Activated T-cell treated with anti-CD3 and anti-CD28 coated beads, Interleukin-2, amount 50 U/mL, for 24 hours (primary cell): ENCODE results near the gene TOGARAM2.
"Not testable (repeated sequence)": the region's sequence is repeated elsewhere in the genome, so short reads cannot be mapped to it uniquely, and the experiment has no call there.

Experiments used
- DNase-seq: peaks from one replicate; pipeline ENCODE4 v3.0.0-alpha.2; 2020
- H3K27ac Mint-ChIP-seq: 2 replicates; pipeline ENCODE4 v1.8.0; 2020; ENCODE audit warnings: mild to moderate bottlenecking, mixed read lengths
- H3K27me3 Mint-ChIP-seq: 2 replicates; pipeline ENCODE4 v1.8.0; 2020; ENCODE audit warnings: mixed read lengths
- H3K36me3 Mint-ChIP-seq: 2 replicates; pipeline ENCODE4 v1.8.0; 2020; ENCODE audit warnings: low read depth, mixed read lengths
- H3K4me1 Mint-ChIP-seq: 2 replicates; pipeline ENCODE4 v1.8.0; 2020; ENCODE audit warnings: low read depth, mixed read lengths
- H3K4me3 Mint-ChIP-seq: 2 replicates; pipeline ENCODE4 v1.8.0; 2020; ENCODE audit warnings: mild to moderate bottlenecking, moderate library complexity, mixed read lengths
- H3K9me3 Mint-ChIP-seq: 2 replicates; pipeline ENCODE4 v1.8.0; 2020; ENCODE audit warnings: mixed read lengths

Gene TOGARAM2

DNA sequence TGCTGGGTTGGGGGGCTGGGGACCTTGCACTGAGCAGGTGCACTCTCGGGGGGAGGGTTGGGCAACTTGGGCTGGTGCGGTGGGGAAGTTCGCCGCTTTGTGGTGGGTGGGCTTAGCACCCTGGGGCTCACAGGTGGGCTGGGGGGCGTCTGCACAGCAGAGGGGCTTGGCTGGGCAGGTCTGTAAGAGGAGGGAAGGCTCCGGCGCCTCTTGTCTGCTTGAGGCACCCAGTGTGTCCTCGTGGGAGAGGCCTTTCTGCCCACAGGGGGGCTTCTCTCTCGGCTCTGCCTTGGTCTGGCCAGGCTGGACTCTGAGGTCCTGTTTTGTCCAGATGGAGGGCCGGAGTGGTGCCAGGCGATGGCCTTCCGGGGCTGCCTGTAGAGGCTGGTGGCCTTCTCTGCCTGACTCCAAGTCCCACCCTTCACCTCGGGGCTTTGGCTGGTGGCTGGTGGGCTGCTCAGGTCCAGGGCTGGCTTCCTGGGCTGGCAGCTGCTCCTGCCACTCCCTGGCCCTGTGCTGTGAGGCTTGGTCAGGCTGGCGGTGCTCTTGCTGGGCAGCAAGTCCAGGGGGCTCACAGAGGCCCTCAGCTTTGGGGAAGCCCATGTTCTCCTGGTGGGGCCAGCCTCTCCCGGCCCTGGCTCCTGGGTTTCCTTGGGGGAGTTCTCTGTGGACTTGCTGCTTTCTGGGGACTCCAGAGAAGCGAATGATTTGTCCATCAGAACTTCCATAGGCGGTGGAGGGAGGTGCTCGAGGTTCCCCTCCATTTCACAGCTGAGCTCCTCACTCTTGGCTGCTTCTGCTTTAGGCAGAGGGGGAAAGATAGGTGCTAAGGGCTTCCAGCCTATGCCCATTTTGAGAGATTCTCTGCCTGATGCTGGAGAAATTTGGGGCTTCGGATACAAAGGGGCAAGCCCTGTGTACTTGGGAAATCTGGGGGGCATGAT lies 90.2 kb downstream of the TOGARAM2 start:
- no peak for DNase-seq
- Mint-ChIP-seq H3K27ac (no peak overlapping the region), H3K36me3 (no peaks in the 10 kb centered on the region), H3K9me3 (no peaks in the 10 kb centered on the region), H3K4me3 (no peak overlapping the region), H3K27me3 (no peaks in the 10 kb centered on the region), H3K4me1 (no peaks in the 10 kb centered on the region)

GRCh38 chr2:29072251-29072650 lies 91.2 kb downstream of the TOGARAM2 start:
- DNase-seq: no peak
- H3K9me3 Mint-ChIP-seq: no peaks in the 10 kb centered on the region
- no peak overlapping the region for H3K4me3 Mint-ChIP-seq
- H3K4me1 Mint-ChIP-seq: no peaks in the 10 kb centered on the region
- H3K36me3 Mint-ChIP-seq: no peaks in the 10 kb centered on the region
- no peak overlapping the region for H3K27ac Mint-ChIP-seq
- H3K27me3 Mint-ChIP-seq: no peaks in the 10 kb centered on the region

DNA sequence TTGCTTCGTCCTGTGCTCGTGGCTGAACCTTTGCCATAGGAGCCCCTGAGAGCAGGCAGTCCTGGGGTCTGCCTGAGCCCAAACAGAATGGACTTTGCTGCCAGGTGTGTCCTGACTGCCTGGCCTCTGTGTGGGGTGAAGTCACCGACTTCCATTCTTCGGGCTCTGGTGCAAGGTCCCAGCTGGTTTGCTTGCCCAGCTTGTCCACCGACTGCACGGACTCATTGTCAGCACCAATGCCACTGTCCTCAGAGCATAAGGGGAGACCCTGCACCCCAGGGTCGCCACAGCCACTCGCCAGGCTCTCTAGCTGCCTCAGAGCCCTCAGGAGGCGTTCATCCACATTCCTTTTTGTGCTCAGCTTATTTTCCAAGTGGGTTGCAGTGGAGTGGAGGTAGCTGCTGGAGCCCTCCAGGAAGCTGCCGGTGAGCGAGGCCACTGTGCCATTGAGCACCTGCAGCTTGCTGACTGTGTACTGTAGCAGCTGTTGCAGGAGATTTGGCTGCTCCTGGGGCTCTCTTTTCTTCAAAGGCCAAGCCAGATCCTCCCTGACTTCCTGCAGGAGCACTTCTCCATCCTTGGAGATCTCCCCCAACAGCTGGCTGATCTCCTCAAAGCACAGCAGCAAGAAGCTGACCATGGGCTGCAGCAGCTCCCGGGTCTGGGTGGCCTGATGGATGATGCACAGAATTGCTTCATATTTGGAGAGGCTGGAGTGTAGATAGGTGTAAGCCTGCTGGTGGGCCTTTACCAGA lies 92.0 kb downstream of the TOGARAM2 start:
- Mint-ChIP-seq H3K27me3 (no peaks in the 10 kb centered on the region), H3K4me3 (no peak overlapping the region), H3K36me3 (no peaks in the 10 kb centered on the region), H3K27ac (no peak overlapping the region), H3K4me1 (no peaks in the 10 kb centered on the region), H3K9me3 (no peaks in the 10 kb centered on the region)
- no peak for DNase-seq

DNA sequence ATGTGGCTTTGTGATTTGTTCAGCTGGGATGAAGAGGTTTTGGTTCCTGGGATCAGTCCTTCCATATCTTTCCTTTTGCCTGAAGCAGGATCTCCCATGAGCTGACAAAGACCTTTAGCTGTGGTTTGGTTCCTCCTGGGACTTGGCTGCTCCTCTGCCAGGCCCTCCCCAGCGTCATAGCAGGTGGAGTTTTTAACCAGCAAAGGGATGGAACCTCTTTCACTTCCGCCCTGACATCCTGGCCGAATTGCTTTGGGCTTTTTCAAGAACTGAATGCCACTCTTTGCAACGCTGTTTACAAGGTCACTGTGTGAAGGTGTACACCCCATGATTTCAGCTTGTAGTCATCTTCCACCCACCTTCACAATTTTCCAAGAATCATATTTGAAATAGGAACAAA lies 92.8 kb downstream of the TOGARAM2 start:
- H3K36me3 Mint-ChIP-seq: no peaks in the 10 kb centered on the region
- H3K4me1 Mint-ChIP-seq: no peaks in the 10 kb centered on the region
- DNase-seq: no peak

DNA sequence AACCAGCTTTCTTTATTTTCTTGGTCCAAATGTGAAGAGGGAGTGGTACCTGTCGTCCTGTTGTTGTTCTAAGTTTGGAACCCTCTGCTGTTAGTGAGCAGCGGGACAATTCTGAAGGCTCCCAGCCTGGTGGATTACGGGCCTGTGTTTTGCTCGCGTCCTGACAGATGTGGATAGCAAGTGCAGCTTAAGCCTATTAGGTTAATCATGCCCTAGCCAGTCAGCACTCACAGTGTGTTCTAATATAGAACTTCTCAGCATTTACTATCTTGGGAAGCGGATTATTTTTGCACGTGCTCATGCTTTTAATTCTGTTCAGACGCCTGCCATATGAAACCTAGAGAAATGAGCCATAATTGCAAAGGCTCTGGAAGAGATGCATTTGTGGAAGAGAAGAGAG lies 93.3 kb downstream of the TOGARAM2 start, which contains the start of gene PCARE:
Gene PCARE, minus strand, starts transcription at position 113 of the 400 bp plus-strand sequence. CDS start 262 bp downstream, outside the sequence.
- no peak within 1 kb of the TSS for H3K4me3 Mint-ChIP-seq
- no peak within 1 kb of the TSS for H3K27ac Mint-ChIP-seq
- DNase-seq: no peak
- H3K9me3 Mint-ChIP-seq: no peaks in the 10 kb centered on the region
- no peaks in the 10 kb centered on the region for H3K27me3 Mint-ChIP-seq
- no peaks in the 10 kb centered on the region for H3K36me3 Mint-ChIP-seq
- H3K4me1 Mint-ChIP-seq: no peaks in the 10 kb centered on the region

More for the DNA sequence above, 92.8 kb downstream of the TOGARAM2 start:
- Mint-ChIP-seq H3K9me3 (no peaks in the 10 kb centered on the region), H3K27ac (no peak overlapping the region), H3K27me3 (no peaks in the 10 kb centered on the region), H3K4me3 (no peak overlapping the region)

DNA sequence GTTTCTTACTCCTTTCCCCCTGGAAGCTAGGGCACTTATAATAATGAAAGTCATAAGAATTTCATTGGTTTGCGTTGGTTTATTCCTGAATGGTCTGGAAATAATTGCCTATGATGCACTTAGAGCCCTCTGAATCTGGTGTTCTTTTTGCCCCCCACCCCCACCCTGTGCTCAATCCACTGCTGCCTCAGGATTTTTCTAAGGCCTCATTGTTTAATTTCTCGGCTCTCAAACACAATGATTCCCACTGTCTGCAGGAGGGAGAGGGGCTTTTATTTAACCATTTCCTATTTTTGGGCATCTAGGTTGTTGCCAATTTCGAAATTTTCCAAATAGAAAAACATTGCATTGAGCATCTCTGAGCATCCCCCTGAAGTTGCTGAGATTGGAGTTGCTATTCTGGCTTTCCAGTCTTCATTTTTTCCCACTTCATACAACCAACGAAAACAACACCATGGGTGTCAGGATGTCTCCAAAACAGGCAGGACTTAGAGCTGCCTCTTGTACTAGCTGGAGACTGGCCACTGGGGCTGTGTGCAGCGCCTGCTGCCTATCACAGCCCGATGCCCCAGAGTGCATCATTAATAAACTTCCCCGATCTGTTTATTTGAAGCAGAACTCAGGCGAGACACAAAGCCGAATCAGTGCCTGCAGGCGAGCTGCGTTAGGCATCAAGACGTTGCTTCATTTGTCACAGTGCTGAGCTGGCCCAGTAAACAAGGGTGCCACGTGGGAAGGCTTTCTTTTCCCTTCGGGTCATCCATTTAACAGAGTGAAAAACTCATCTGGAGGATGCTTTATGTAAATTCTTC lies 95.0 kb downstream of the TOGARAM2 start:
- no peak overlapping the region for H3K27ac Mint-ChIP-seq
- DNase-seq: no peak

DNA sequence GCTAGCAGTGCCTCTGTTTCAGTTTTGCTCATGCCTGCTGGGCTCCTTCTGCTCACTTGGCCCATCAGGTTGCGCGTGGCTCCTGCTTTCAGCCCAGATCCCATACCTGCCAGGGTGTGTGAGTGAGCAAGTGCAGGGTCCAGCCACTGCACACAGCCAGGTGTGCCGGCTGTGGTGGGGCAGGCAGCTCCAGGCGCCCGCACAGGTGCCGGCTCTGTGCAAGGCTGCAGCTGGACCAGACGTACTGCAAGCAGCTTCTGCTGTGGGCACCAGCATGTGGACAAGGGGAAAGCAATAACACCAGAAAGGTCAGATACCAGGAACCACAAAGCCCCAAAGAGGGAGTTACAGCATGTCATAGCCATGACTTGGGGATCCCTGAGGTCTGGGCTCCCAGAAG lies 98.8 kb downstream of the TOGARAM2 start:
- Mint-ChIP-seq H3K27ac (no peak overlapping the region), H3K4me1 (no peaks in the 10 kb centered on the region), H3K36me3 (no peaks in the 10 kb centered on the region), H3K4me3 (no peak overlapping the region), H3K9me3 (peaks cover 2% of the 10 kb centered on the region), H3K27me3 (no peaks in the 10 kb centered on the region)
- DNase-seq: no peak

More for the DNA sequence above, 95.0 kb downstream of the TOGARAM2 start:
- no peak overlapping the region for H3K4me3 Mint-ChIP-seq
- no peaks in the 10 kb centered on the region for H3K27me3 Mint-ChIP-seq
- no peaks in the 10 kb centered on the region for H3K36me3 Mint-ChIP-seq
- peaks cover 2% of the 10 kb centered on the region for H3K9me3 Mint-ChIP-seq
- no peaks in the 10 kb centered on the region for H3K4me1 Mint-ChIP-seq

GRCh38 chr2:29080886-29081743 lies 100.0 kb downstream of the TOGARAM2 start:
- no peak overlapping the region for H3K27ac Mint-ChIP-seq
- no peaks in the 10 kb centered on the region for H3K36me3 Mint-ChIP-seq
- no peak overlapping the region for H3K4me3 Mint-ChIP-seq
- no peaks in the 10 kb centered on the region for H3K4me1 Mint-ChIP-seq
- DNase-seq: no peak
- H3K27me3 Mint-ChIP-seq: no peaks in the 10 kb centered on the region
- H3K9me3 Mint-ChIP-seq: peaks cover 2% of the 10 kb centered on the region

DNA sequence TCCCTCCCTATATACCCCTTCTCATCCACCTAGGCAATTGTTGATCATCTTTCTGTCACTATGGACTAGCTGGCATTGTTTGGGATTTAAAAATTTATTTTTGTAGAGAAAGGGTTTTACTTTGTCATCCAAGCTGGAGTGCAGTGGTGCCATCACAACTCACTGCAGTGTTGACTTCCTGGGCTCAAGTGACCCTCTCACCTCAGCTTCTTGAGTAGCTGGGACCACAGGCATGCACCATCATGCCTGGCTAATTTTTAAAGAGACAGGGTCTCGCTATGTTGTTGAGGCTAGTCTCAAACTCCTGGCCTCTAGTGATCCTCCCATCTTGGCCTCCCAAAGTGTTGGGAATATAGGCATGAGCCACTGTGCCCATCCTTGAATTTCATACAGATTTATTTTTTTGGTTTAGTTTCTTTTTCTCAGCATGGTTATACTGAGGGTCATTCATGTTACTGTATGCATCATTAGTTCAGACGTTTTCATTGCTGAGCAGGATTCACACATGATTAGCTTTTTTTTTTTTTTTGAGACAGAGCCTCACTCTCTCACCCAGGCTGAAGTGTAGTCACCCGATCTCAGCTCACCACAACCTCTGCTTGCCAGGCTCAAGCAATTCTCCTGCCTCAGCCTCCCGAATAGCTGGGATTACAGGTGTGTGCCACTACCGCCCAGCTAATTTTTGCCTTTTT lies 101.9 kb downstream of the TOGARAM2 start:
- Mint-ChIP-seq H3K9me3 (peaks cover 2% of the 10 kb centered on the region), H3K4me3 (no peak overlapping the region), H3K4me1 (no peaks in the 10 kb centered on the region), H3K27me3 (no peaks in the 10 kb centered on the region), H3K27ac (no peak overlapping the region), H3K36me3 (no peaks in the 10 kb centered on the region)
- DNase-seq: no peak

- Mint-ChIP-seq H3K27ac (no peak overlapping the region), H3K4me3 (no peak overlapping the region), H3K27me3 (peaks cover 2% of the 10 kb centered on the region), H3K4me1 (no peaks in the 10 kb centered on the region), H3K9me3 (peaks cover 2% of the 10 kb centered on the region), H3K36me3 (no peaks in the 10 kb centered on the region)
- DNase-seq: no peak
These were observed 103.5 kb downstream of the TOGARAM2 start for GRCh38 chr2:29084554-29084953.

GRCh38 chr2:29090311-29090710 lies 109.2 kb downstream of the TOGARAM2 start:
- H3K9me3 Mint-ChIP-seq, H3K27ac Mint-ChIP-seq, H3K4me3 Mint-ChIP-seq, DNase-seq, H3K36me3 Mint-ChIP-seq, H3K27me3 Mint-ChIP-seq, H3K4me1 Mint-ChIP-seq: not testable (repeated sequence)

DNA sequence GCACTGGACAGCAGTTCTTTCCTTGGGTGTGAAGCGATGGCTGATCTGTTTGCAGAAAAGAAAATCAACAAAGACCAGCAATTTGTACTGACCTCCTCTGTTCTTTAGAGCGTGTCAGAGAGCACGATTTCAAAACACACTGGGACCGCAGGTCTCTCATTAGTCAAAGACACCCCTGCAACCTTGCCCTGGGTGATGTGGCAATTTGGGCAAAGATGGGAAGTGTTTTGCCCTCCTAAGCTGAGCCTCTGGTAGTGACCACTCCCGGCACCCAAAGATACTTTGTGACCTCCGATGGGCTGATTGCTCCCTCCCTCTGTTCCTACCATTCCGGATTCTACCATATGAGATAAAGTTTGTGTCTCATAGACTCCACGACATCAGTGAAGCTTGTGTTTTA lies 115.9 kb downstream of the TOGARAM2 start:
- Mint-ChIP-seq H3K27ac (no peak overlapping the region), H3K27me3 (no peaks in the 10 kb centered on the region), H3K4me1 (no peaks in the 10 kb centered on the region), H3K36me3 (no peaks in the 10 kb centered on the region), H3K9me3 (no peaks in the 10 kb centered on the region), H3K4me3 (no peak overlapping the region)
- DNase-seq: no peak

DNA sequence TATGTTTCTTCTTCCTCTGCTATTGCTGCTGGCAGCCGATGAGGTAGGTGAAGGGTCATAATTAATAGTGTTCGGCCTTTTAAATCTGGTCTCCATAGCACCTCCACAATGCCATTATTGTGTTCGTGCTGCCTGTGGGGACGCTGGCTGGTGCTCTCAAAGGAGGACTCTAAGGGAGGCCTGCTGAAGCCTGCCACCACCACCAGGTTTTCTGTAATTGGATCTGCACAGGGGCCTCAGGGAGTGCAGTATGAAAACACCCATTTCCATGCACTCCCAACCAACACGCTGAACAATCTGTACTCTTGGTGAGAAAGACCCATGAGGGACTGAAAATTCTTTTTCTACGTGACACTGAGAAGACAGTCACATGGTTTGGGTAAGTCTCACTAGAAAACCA lies 116.5 kb downstream of the TOGARAM2 start:
- H3K9me3 Mint-ChIP-seq: no peaks in the 10 kb centered on the region
- no peaks in the 10 kb centered on the region for H3K4me1 Mint-ChIP-seq
- H3K36me3 Mint-ChIP-seq: no peaks in the 10 kb centered on the region
- no peak for DNase-seq
- H3K27ac Mint-ChIP-seq: no peak overlapping the region
- no peaks in the 10 kb centered on the region for H3K27me3 Mint-ChIP-seq
- no peak overlapping the region for H3K4me3 Mint-ChIP-seq
